H9 (cell line): ENCODE results near the gene USH2A. TPM values are rescaled to one million over a fixed set of nuclear protein-coding genes. Genes with fewer than 3 reads are reported as not detected.

Experiments used
- DNase-seq: peaks from one replicate; pipeline ENCODE4 v3.0.0-alpha.2; 2017
- H2AFZ ChIP-seq: one replicate; pipeline ENCODE4 v1.6.1; 2013; ENCODE audit warnings: mild to moderate bottlenecking, low read length, control low read depth, moderate library complexity
- H2AK5ac ChIP-seq: 2 replicates; pipeline ENCODE4 v1.6.1; 2013; ENCODE audit warnings: low read length, control low read depth, mixed read lengths; ENCODE audit not compliant: insufficient read length
- H2BK120ac ChIP-seq: one replicate; pipeline ENCODE4 v1.6.1; 2013; ENCODE audit warnings: low read depth, mild to moderate bottlenecking, low read length, control low read depth, inconsistent platforms; ENCODE audit not compliant: poor library complexity, severe bottlenecking
- H2BK12ac ChIP-seq: 2 replicates; pipeline ENCODE4 v1.6.1; 2013; ENCODE audit warnings: low read length, control low read depth, mixed read lengths, low read depth; ENCODE audit not compliant: insufficient read length
- H2BK15ac ChIP-seq: 2 replicates; pipeline ENCODE4 v1.6.1; 2013; ENCODE audit warnings: low read depth, low read length, control low read depth
- H2BK20ac ChIP-seq: one replicate; pipeline ENCODE4 v1.6.1; 2013; ENCODE audit warnings: low read depth, mild to moderate bottlenecking, low read length, control low read depth, inconsistent platforms; ENCODE audit not compliant: poor library complexity, severe bottlenecking
- H2BK5ac ChIP-seq: 2 replicates; pipeline ENCODE4 v1.6.1; 2013; ENCODE audit warnings: low read length, control low read depth, mixed read lengths; ENCODE audit not compliant: insufficient read length
- H3K14ac ChIP-seq: 2 replicates; pipeline ENCODE4 v1.6.1; 2013; ENCODE audit warnings: low read length, control low read depth; ENCODE audit not compliant: insufficient read depth
- H3K18ac ChIP-seq: 2 replicates; pipeline ENCODE4 v1.6.1; 2013; ENCODE audit warnings: low read depth, mild to moderate bottlenecking, mixed read lengths, low read length, control low read depth; ENCODE audit not compliant: insufficient read length
- H3K23ac ChIP-seq: 2 replicates; pipeline ENCODE4 v1.6.1; 2013; ENCODE audit warnings: low read length, control low read depth, mixed read lengths, low read depth; ENCODE audit not compliant: insufficient read length
- H3K23me2 ChIP-seq: 2 replicates; pipeline ENCODE4 v1.6.1; 2013; ENCODE audit warnings: low read depth, mild to moderate bottlenecking, mixed read lengths, low read length, control low read depth; ENCODE audit not compliant: insufficient read length, poor library complexity, severe bottlenecking
- H3K27ac ChIP-seq: 2 replicates; pipeline ENCODE4 v1.5.1; 2013; ENCODE audit warnings: low read length, control low read depth, mixed read lengths, low read depth; ENCODE audit not compliant: insufficient read length
- H3K27me3 ChIP-seq: 2 replicates; pipeline ENCODE4 v1.6.1; 2013; ENCODE audit warnings: low read length, control low read depth, inconsistent platforms; ENCODE audit not compliant: insufficient read depth
- H3K4ac ChIP-seq: 2 replicates; pipeline ENCODE4 v1.6.1; 2013; ENCODE audit warnings: low read depth, mild to moderate bottlenecking, control low read depth, inconsistent platforms, low read length, moderate library complexity
- H3K4me1 ChIP-seq: 2 replicates; pipeline ENCODE4 v1.6.1; 2013; ENCODE audit warnings: low read length, control low read depth, inconsistent platforms; ENCODE audit not compliant: insufficient read depth
- H3K4me2 ChIP-seq: 2 replicates; pipeline ENCODE4 v1.6.1; 2013; ENCODE audit warnings: low read length, control low read depth, mixed read lengths; ENCODE audit not compliant: insufficient read length, insufficient read depth
- H3K56ac ChIP-seq: 2 replicates; pipeline ENCODE4 v1.6.1; 2013; ENCODE audit warnings: low read depth, mild to moderate bottlenecking, mixed read lengths, low read length, control low read depth; ENCODE audit not compliant: insufficient read length
- H3K79me1 ChIP-seq: 2 replicates; pipeline ENCODE4 v1.6.1; 2013; ENCODE audit warnings: low read depth, mild to moderate bottlenecking, moderate library complexity, low read length, control low read depth, inconsistent platforms; ENCODE audit not compliant: insufficient read depth, poor library complexity, severe bottlenecking
- H3K79me2 ChIP-seq: 2 replicates; pipeline ENCODE4 v1.6.1; 2013; ENCODE audit warnings: low read length, control low read depth, inconsistent platforms; ENCODE audit not compliant: insufficient read depth
- H3K9ac ChIP-seq: 2 replicates; pipeline ENCODE4 v1.6.1; 2013; ENCODE audit warnings: low read length, control low read depth, mixed read lengths; ENCODE audit not compliant: insufficient read length; ENCODE audit errors: extremely low read depth
- H3K9me3 ChIP-seq: one replicate; pipeline ENCODE4 v1.6.1; 2013; ENCODE audit warnings: low read depth, low read length, inconsistent platforms; ENCODE audit not compliant: control insufficient read depth
- H3T11ph ChIP-seq: one replicate; pipeline ENCODE4 v1.6.1; 2013; ENCODE audit warnings: mild to moderate bottlenecking, low read length, control low read depth, inconsistent platforms
- H4K20me1 ChIP-seq: one replicate; pipeline ENCODE4 v1.6.1; 2013; ENCODE audit not compliant: control insufficient read depth, insufficient read length, insufficient read depth
- H4K5ac ChIP-seq: 2 replicates; pipeline ENCODE4 v1.6.1; 2013; ENCODE audit warnings: low read depth, mild to moderate bottlenecking, mixed read lengths, low read length, control low read depth; ENCODE audit not compliant: insufficient read length
- H4K8ac ChIP-seq: replicated peaks from 2 replicates; pipeline ENCODE4 v1.6.1; 2013; ENCODE audit warnings: low read length, control low read depth, mixed read lengths, low read depth; ENCODE audit not compliant: insufficient read length
- H4K91ac ChIP-seq: 2 replicates; pipeline ENCODE4 v1.6.1; 2013; ENCODE audit warnings: low read depth, mild to moderate bottlenecking, moderate library complexity, mixed read lengths, low read length, control low read depth; ENCODE audit not compliant: insufficient read length
- H3K27ac Mint-ChIP-seq, 3 experiments: 2 replicates in 2 of 3; 3 replicates in 1 of 3; pipeline ENCODE4 v1.8.0; 2020 to 2021; ENCODE audit warnings: mixed read lengths in 3 of 3, mild to moderate bottlenecking in 1 of 3, moderate library complexity in 1 of 3
- H3K27me3 Mint-ChIP-seq: 2 replicates; pipeline ENCODE4 v1.8.0; 2021; ENCODE audit warnings: low read depth, mild to moderate bottlenecking, moderate library complexity, mixed read lengths
- H3K36me3 Mint-ChIP-seq, 3 experiments: 2 replicates in 2 of 3; 3 replicates in 1 of 3; pipeline ENCODE4 v1.8.0; 2020 to 2021; ENCODE audit warnings: low read depth in 3 of 3, mixed read lengths in 3 of 3; ENCODE audit not compliant: insufficient read depth in 1 of 3
- H3K4me1 Mint-ChIP-seq, 2 experiments: 2 replicates each; pipeline ENCODE4 v1.8.0; 2020; ENCODE audit warnings: mixed read lengths in 2 of 2
- H3K4me3 Mint-ChIP-seq, 2 experiments: 2 replicates in 1 of 2; 3 replicates in 1 of 2; pipeline ENCODE4 v1.8.0; 2020 to 2021; ENCODE audit warnings: mild to moderate bottlenecking in 2 of 2, mixed read lengths in 2 of 2, moderate library complexity in 1 of 2
- H3K9me3 Mint-ChIP-seq, 2 experiments: 2 replicates in 1 of 2; 3 replicates in 1 of 2; pipeline ENCODE4 v1.8.0; 2020; ENCODE audit warnings: mild to moderate bottlenecking in 2 of 2, mixed read lengths in 2 of 2, moderate library complexity in 1 of 2
- WGBS: extraction: QIAGEN DNeasy Blood & Tissue Kit; methylation state at CpG from one replicate; pipeline ENCODE4 v1.1.7; 2013; ENCODE audit warnings: missing lambda C conversion rate, low lambda C conversion rate, mixed read lengths; ENCODE audit not compliant: insufficient read length; ENCODE audit errors: extremely low coverage; 5-methylcytosine and 5-hydroxymethylcytosine counted together
- total RNA-seq: library from RNA; stranded (reverse); gene quantifications from 2 replicates; pipeline ENCODE4 v1.2.1, GENCODE V29; 2021
- TF ChIP-seq, protein P1 (sequence below): fragments of 200-600 bp; sonication (generic); conservative IDR thresholded peaks from 3 replicates; pipeline ENCODE4 v1.8.0; 2021; ENCODE audit warnings: antibody characterized with exemption, mild to moderate bottlenecking

The USH2A gene
- total RNA-seq, 1 experiment from 2014 or later = 0.11 TPM

DNA sequence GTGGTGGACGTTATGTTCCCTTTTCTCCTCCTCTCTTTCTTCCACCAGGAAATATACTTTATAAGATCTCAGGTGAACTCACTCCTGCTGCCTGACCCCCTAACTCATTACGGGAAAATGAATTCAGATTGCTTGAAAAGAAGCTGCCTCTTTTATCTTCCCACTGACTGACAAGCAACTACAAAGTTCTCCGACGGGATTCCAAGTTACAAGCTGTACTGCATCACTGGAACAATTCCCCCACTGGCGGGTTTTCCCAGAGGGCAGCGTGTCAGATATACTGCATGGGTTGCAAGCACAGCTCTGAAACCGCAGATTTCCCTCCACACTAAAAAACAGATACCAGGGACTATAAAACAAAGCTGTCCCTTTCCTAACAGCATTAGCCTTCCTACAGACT, 465.6 kb downstream of the USH2A start:
- Histone ChIP-seq H4K20me1 (no peaks in the 10 kb centered on the region), H2BK20ac (no peak overlapping the region), H2BK15ac (no peak overlapping the region), H4K91ac (no peak overlapping the region), H2BK120ac (no peak overlapping the region), H3K14ac (no peak overlapping the region; the same call in 1 of the 2 replicates), H3K27ac (no peak overlapping the region), H3K9ac (no peak overlapping the region), H4K8ac (no peak overlapping the region), H3K27me3 (no peaks in the 10 kb centered on the region), H3T11ph (no peak overlapping the region), H2BK12ac (no peak overlapping the region), H4K5ac (no peak overlapping the region), H2BK5ac (no peak overlapping the region), H3K9me3 (no peaks in the 10 kb centered on the region), H3K23me2 (no peaks in the 10 kb centered on the region), H2AK5ac (no peak overlapping the region), H3K18ac (no peak overlapping the region), H3K4me2 (no peak overlapping the region), H3K23ac (no peak overlapping the region), H3K79me1 (no peaks in the 10 kb centered on the region), H3K79me2 (no peaks in the 10 kb centered on the region), H3K4ac (no peak overlapping the region), H3K4me1 (no peaks in the 10 kb centered on the region), H2AFZ (peak overlapping the region; percentile 56), H3K56ac (no peak overlapping the region)
- Mint-ChIP-seq H3K9me3 (no peaks in the 10 kb centered on the region), H3K36me3 (no peaks in the 10 kb centered on the region), H3K4me3 (no peak overlapping the region), H3K4me1 (no peaks in the 10 kb centered on the region), H3K27ac (peak overlapping the region in 1 of 3 experiments; percentile 50; a peak in 2 of 7 replicates), H3K27me3 (no peaks in the 10 kb centered on the region)
- TF ChIP-seq, protein P1, sequence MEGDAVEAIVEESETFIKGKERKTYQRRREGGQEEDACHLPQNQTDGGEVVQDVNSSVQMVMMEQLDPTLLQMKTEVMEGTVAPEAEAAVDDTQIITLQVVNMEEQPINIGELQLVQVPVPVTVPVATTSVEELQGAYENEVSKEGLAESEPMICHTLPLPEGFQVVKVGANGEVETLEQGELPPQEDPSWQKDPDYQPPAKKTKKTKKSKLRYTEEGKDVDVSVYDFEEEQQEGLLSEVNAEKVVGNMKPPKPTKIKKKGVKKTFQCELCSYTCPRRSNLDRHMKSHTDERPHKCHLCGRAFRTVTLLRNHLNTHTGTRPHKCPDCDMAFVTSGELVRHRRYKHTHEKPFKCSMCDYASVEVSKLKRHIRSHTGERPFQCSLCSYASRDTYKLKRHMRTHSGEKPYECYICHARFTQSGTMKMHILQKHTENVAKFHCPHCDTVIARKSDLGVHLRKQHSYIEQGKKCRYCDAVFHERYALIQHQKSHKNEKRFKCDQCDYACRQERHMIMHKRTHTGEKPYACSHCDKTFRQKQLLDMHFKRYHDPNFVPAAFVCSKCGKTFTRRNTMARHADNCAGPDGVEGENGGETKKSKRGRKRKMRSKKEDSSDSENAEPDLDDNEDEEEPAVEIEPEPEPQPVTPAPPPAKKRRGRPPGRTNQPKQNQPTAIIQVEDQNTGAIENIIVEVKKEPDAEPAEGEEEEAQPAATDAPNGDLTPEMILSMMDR = no peak
- no peak for DNase-seq
- WGBS = no CpG with 5 or more reads among the region's 7 CpGs
